Pulmonary artery endothelial cell (primary cell): ENCODE data around the gene ABCC9. TPM values are rescaled to one million over a fixed set of nuclear protein-coding genes. Genes with fewer than 3 reads are reported as not detected.
"Not testable (repeated sequence)": the region's sequence is repeated elsewhere in the genome, so short reads cannot be mapped to it uniquely, and the experiment has no call there.

ENCODE experiments used
- DNase-seq: peaks from one replicate; pipeline ENCODE4 v3.0.0-alpha.2; 2011; ENCODE audit warnings: low read depth, low spot score
- total RNA-seq: library from RNA; depleted of rRNA; stranded (reverse); fragments of >200 nt; gene quantifications from 2 replicates; pipeline ENCODE4 v1.2.3, GENCODE V29; 2014

Gene ABCC9
- total RNA-seq, 1 donor from 2014 or later = not detected

GRCh38 chr12:21934173-21934572 lies 7.1 kb downstream of the ABCC9 start:
- no peak for DNase-seq

- DNase-seq = no peak
Observed at GRCh38 chr12:21933656-21934055, 7.6 kb downstream of the ABCC9 start.

- not testable (repeated sequence) for DNase-seq
Observed at GRCh38 chr12:21929972-21930371, 11.3 kb downstream of the ABCC9 start.

DNA sequence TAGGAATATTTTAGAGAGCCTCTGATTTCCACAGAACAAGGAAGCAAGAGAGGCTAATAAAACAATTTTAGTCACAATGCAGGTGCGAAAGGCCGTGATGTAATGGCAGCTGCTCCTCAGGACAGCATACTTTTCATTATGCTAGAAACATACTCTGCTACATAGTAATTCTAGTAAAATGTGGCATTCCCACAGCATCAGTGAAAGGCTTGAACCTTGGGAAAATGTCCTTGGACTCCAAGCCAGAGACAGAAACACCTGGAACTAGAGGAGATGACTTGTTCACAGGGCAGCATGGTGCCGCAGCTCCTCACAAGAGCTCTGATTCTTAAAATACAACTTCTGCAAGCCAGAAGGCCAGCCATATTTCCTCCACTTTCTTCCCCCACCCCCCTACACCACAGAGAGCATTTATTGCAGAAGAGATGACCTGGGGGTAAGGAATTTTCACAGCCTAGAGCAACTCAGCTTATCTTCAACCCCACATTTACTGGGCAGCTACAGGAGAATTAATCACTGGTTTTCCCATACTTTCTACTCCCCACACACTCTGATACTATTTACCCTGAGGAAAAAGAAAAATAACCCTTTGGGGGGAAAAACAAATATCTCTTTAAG lies 15.8 kb downstream of the ABCC9 start:
- DNase-seq = no peak

DNA sequence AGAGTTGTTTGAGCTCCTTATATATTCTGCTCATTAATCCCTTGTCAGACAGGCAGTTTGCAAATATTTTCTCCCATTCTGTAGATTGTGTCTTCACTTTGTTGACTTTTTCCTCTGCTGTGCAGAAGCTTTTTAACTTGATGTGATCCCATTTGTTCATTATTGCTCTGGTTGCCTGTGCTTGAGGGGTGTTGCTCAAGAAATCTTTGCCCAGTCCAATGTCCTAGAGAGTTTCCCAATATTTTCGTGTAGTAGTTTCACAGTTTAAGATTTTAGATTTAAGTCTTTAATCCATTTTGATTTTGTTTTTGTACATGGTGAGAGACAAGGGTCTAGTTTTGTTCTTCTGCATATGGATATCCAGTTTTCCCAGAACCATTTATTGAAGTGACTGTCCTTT lies 19.8 kb downstream of the ABCC9 start:
- no peak for DNase-seq

DNA sequence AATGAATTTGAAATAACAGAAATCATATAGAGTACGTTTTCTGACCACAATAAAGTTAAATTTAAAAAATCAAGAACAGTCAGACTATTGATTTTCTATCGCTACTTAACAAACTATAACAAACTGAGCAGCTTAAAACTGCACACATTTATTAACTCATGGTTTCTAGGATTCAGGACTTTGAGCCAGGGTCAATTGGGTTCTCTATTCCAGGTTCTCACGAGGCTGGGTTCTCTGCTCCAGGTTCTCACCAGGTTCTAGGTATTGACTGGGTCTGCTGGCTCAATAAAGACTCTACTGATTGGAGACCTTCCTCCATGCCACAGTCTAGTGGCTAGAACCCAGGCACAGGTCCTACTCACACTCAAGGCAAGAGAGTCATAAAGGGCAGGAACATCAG lies 22.8 kb downstream of the ABCC9 start:
- DNase-seq = no peak

DNA sequence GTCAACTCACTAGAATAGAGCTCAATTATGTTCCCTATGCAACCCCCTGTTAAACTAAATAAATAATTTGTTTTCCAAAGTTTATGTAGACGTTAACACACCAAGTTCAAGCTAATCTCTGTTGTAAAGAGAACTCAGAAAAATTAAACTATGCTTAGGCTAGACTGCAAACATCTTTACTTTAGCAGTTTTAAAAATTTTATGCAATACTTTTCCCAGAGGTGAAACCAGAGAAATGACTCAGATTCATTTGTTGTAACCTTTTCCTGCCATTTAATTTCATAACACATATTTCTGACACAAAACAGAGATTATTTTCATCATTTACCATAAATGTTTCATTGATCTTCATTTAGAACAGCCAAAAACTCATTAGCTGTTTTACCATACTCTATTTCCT lies 27.4 kb downstream of the ABCC9 start:
- DNase-seq = no peak

DNA sequence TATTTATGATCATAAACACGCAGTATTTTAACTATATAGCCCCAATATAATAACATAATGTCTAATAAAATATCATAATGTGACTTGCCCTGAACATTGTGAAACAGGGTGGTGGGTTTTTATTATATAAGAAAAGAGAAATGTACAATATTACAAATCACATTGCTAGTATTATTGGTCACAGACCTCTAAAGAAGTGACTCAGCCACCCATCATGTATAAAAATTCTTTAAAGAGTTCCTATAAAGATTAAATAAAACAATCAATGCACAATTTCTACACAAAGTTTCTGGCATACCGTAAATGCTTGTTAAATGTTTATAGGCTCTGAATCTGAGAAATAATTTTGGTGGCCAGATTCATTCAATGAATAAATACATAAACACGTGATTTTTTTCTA lies 28.9 kb downstream of the ABCC9 start:
- no peak for DNase-seq

- DNase-seq = no peak
Observed at GRCh38 chr12:21911832-21912231, 29.4 kb downstream of the ABCC9 start.

- no peak for DNase-seq
Observed at GRCh38 chr12:21910657-21911056, 30.6 kb downstream of the ABCC9 start.

GRCh38 chr12:21907948-21908837 lies 33.0 kb downstream of the ABCC9 start:
- no peak for DNase-seq

DNA sequence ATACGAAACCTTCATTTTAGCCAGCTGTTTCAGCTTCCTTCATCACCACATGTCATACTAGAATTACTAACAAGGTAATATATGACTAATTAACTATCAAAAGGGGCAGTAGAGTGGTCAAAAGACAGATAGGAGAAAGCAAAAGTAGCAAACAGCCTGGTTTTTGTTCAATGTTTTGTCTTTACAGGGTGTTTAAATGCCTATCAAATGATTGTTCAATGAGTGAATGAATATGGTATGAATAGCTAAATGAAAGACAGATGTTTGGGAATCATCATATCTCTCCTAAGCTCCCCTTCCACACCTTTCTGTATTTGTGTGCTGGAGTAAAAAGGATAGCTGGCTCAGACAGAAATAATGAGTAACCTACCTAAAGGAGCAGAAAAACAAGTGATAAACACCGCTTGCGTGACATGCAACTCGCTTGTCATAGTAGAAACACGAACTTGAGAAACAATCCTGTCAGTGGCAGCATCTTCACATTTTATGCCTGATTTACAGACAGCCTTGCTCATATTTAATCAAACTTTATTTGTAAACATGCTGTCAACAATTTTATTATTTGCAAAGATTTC lies 34.2 kb downstream of the ABCC9 start:
- no peak for DNase-seq

DNA sequence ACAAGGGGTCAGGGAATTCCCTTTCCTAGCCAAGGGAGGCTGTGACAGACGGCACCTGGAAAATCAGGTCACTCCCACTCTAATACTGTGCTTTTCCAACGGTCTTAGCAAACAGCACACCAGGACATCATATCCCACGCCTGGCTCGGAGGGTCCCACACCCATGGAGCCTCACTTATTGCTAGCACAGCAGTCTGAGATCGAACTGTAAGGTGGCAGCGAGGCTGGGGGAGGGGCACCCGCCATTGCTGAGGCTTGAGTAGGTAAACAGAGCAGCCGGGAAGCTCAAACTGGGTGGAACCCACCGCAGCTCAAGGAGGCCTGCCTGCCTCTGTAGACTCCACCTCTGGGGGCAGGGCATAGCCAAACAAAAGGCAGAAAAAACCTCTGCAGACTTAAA lies 41.7 kb downstream of the ABCC9 start:
- DNase-seq = not testable (repeated sequence)

DNA sequence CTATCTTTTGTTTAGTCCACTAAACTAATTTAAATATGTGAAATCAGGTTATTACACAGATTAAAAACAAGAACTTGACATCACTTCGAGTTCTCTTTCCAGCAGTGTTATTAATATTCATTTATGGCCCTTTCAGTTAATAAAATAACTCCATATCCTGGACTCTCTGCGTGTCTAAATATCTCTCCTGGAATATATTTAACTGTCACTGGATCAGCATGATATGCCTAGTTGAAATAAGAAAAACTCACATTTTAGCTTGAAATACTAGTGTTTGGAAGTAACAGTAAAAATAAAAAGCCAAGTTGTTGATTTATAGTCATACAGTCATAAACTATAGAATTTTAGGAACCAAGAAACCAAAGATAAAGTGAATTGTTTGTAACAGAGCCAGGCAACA lies 45.6 kb downstream of the ABCC9 start:
- DNase-seq = no peak

- no peak for DNase-seq
Observed at GRCh38 chr12:21894792-21895595, 46.2 kb downstream of the ABCC9 start.

DNA sequence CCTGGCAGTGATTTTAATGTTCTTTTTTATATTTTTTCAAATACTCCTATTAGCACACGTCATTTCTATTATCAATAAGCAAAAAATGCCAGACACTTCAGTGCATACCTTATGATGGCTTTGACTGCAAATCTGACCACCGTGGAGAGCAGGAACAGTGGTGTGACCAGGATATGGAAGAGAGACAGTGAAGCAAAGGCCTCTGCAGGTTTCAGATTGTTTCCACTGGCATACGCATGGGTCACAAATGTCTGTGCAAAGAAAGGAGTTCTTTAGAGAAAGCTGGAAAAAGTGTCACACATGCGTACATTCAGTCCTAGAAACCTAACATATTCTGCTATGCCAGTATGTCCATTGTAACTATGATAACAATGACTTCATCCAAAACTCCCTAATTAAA lies 47.3 kb downstream of the ABCC9 start:
- no peak for DNase-seq

- DNase-seq = no peak
Observed at GRCh38 chr12:21892341-21892740, 48.9 kb downstream of the ABCC9 start.

DNA sequence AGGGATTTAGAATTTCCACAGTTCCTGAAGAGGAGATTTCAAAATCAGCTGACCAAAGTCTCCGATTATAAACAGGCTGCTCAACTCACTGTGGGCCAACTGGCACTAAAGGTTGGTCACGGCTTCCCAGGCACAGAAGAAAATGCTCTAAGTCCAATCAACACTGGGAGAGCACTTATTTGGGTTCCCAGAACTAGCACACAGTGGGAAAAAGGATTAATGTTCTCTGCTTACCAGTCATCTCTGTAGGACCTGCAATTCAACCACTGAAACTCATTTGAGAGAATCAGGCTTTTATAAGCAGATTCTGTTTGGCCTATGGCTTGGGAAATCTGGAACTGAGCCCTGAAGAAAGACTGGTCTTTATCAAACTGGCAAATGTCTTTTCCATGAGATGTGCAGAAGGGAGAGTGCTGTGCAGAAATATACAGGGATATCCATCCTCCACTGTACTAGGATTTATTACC lies 49.4 kb downstream of the ABCC9 start:
- DNase-seq = no peak

DNA sequence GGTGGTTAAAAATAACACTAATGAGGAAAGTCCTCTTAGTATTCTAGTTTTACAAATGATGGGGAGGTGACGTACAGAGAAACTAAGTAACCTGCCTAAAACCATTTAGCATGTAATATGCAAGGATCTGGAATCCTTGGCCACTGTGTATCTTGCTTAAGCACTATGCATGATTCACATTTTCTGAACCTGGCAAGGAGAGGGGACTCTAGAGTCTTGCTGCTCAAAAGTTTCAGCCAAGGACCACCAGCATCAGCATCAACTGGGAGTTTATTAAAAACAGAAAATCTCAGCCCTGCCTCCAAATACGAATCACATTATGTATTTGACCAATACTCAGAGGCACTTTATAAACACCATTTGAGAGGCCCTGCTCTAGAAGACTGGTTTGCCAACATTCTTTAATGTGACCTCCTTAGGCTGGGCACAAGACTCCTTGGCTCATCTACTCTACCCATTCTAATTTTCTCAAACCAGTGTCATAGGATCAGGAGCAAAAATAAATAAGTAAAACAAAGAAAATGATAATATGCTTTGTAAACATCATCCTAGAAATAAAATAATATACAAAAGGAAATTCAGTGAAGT lies 52.9 kb downstream of the ABCC9 start:
- DNase-seq = no peak

GRCh38 chr12:21884936-21885335 lies 56.3 kb downstream of the ABCC9 start:
- no peak for DNase-seq

- DNase-seq = no peak
Observed at GRCh38 chr12:21882635-21883034, 58.6 kb downstream of the ABCC9 start.
